K562 (cell line): ENCODE measurements around the gene PHETA1. TPM values are rescaled to one million over a fixed set of nuclear protein-coding genes. Genes with fewer than 3 reads are reported as not detected.

ENCODE experiments used
- ATF7 ChIP-seq: fragments of 450-650 bp; IDR thresholded peaks from 2 replicates; pipeline ENCODE4 v1.7.1; 2014; ENCODE audit warnings: mild to moderate bottlenecking, moderate library complexity
- CBX2 ChIP-seq: fragments of 200-600 bp; sonication (generic); IDR thresholded peaks from one replicate; pipeline ENCODE4 v1.6.1; 2012; ENCODE audit warnings: mild to moderate bottlenecking, low read length, inconsistent platforms; ENCODE audit not compliant: insufficient read depth, poor library complexity, severe bottlenecking
- GABPB1 ChIP-seq: sonication (generic); formaldehyde crosslinking; IDR thresholded peaks from 2 replicates; pipeline ENCODE4 v1.8.0; 2022; ENCODE audit warnings: mild to moderate bottlenecking, missing genetic modification reagents
- GABPB2 ChIP-seq: fragments of 250-450 bp; sonication (Bioruptor Pico); conservative IDR thresholded peaks from 2 replicates; pipeline ENCODE4 v1.5.1; 2021; ENCODE audit warnings: mild to moderate bottlenecking
- HDAC2 ChIP-seq: fragments of 450-650 bp; IDR thresholded peaks from 2 replicates; pipeline ENCODE4 v1.6.1; 2016; ENCODE audit warnings: mild to moderate bottlenecking
- HDAC6 ChIP-seq: IDR thresholded peaks from 2 replicates; pipeline ENCODE4 v1.6.1; 2012; ENCODE audit warnings: low read depth, mild to moderate bottlenecking, control low read depth, inconsistent platforms, low read length, moderate library complexity
- HNRNPH1 ChIP-seq: fragments of 200-400 bp; formaldehyde crosslinking; optimal IDR thresholded peaks from 2 replicates; pipeline ENCODE3; 2017; ENCODE audit warnings: low read depth, mild to moderate bottlenecking, low read length, moderate library complexity
- JUN ChIP-seq, 2 experiments: sonication (generic) in 1 of 2; formaldehyde crosslinking in 1 of 2; IDR thresholded peaks; 2 replicates each; pipeline versions ENCODE4 v1.6.1 to v1.8.0; 2012 to 2022; ENCODE audit warnings: borderline replicate concordance in 2 of 2, mild to moderate bottlenecking in 2 of 2, improper control_type of control experiment in 1 of 2, low read depth in 1 of 2, low read length in 1 of 2, missing genetic modification reagents in 1 of 2
- KLF6 ChIP-seq: fragments of 250-450 bp; sonication (Bioruptor Pico); IDR thresholded peaks from 2 replicates; pipeline ENCODE4 v1.4.0; 2020; ENCODE audit warnings: mild to moderate bottlenecking, moderate library complexity, borderline replicate concordance
- MECOM ChIP-seq: fragments of 250-450 bp; sonication (Bioruptor Pico); IDR thresholded peaks from 2 replicates; pipeline ENCODE4 v1.8.0; 2022; ENCODE audit warnings: inconsistent platforms
- MXD1 ChIP-seq: fragments of 250-450 bp; sonication (Bioruptor Pico); IDR thresholded peaks from 2 replicates; pipeline ENCODE4 v1.8.0; 2021; ENCODE audit warnings: borderline replicate concordance, mild to moderate bottlenecking, moderate library complexity; ENCODE audit not compliant: poor library complexity, severe bottlenecking
- PURB ChIP-seq: sonication (generic); formaldehyde crosslinking; IDR thresholded peaks from 2 replicates; pipeline ENCODE4 v1.9.0; 2021; ENCODE audit warnings: low read depth, mild to moderate bottlenecking, missing genetic modification reagents
- TAF7 ChIP-seq: fragments of 450-650 bp; IDR thresholded peaks from 2 replicates; pipeline ENCODE4 v1.6.1; 2016; ENCODE audit warnings: missing genetic modification characterization, missing compliant biosample characterization
- TARDBP ChIP-seq: fragments of 450-650 bp; IDR thresholded peaks from 2 replicates; pipeline ENCODE4 v1.6.1; 2016
- TRIM24 ChIP-seq, 2 experiments: fragments of 450-650 bp; IDR thresholded peaks; 2 replicates each; pipeline ENCODE4 v1.6.1; 2016
- TRIM28 ChIP-seq: fragments of 450-650 bp; IDR thresholded peaks from 2 replicates; pipeline ENCODE4 v1.6.1; 2017
- ZNF140 ChIP-seq: fragments of 250-450 bp; sonication (Bioruptor Pico); IDR thresholded peaks from 2 replicates; pipeline ENCODE4 v1.8.0; 2021; ENCODE audit warnings: moderate library complexity, mild to moderate bottlenecking, inconsistent platforms
- ZNF668 ChIP-seq: fragments of 250-450 bp; sonication (Bioruptor Pico); IDR thresholded peaks from 2 replicates; pipeline ENCODE4 v1.8.0; 2022; ENCODE audit warnings: mild to moderate bottlenecking, inconsistent platforms
- ZNF75A ChIP-seq: fragments of 450-650 bp; formaldehyde crosslinking; IDR thresholded peaks from 2 replicates; pipeline ENCODE4 v1.4.0; 2020; ENCODE audit warnings: mild to moderate bottlenecking
- polyA plus RNA-seq, 8 experiments: library from polyadenylated mRNA; depleted of rRNA in 4 of 8; stranded (reverse) in 5 of 8; unstranded in 3 of 8; fragments of >200 nt; fragmentation: Nextera tagmentation in 2 of 8; fragmentation: Illumina TruSeq in 1 of 8; extraction: Ambion mirVana in 2 of 8; extraction: Trizol in 1 of 8; gene quantifications; 2 replicates each; pipeline versions ENCODE4 v1.2.1 to v1.2.3, GENCODE V29; 2011 to 2014; ENCODE audit warnings: inconsistent platforms in 1 of 8, missing spikeins in 1 of 8
- total RNA-seq, 7 experiments: library from RNA; depleted of rRNA in 6 of 7; stranded (reverse); fragments of >200 nt in 6 of 7; fragmentation: Illumina TruSeq in 2 of 7; extraction: Trizol in 2 of 7; gene quantifications; 2 replicates each; pipeline versions ENCODE4 v1.2.1 to v1.2.3, GENCODE V29; 2011 to 2021; ENCODE audit warnings: low replicate concordance in 1 of 7
- TF ChIP-seq, protein P1 (sequence below), 2 experiments: fragments of 450-650 bp; IDR thresholded peaks; 2 replicates each; pipeline ENCODE4 v1.6.1; 2016; ENCODE audit warnings: mild to moderate bottlenecking in 2 of 2, borderline replicate concordance in 1 of 2, low read depth in 1 of 2, moderate library complexity in 1 of 2

PHETA1 gene
- total and polyA plus RNA-seq, 9 of the 15 experiments (the other 6 are each of a cell fraction or from before 2014, with no cell fraction given) = 0.03 to 12.4 (median 3.0) TPM

DNA sequence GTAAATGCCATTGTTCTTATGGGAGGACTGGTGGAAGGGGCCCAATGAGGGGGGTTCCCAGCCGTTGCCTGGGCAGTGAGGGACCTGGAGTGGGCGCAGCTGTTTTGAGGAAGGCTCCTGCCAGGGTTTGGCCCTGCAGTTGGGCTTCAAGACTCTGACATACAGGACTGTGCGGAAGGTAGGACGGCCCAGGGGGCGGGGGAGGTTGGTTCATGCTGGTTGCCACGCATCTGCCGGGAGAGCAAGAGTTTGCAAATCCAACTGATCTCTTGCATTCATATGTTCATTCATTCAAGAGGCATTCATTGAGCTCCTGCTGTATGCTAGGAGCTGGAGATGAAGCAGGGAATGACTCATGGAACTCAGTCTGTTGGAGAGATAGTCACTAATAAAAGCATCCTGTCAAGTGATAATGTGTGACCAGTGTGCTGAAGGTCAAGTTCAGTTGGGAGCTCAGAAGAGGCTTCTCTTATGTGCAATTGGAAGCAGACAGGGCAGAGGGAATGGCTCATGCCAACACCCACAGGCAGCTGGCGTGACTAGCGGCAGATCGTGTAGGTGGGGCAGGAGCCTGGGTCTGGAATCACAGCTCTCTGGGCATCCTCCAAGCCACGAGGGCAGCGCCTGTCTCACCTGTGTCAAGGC lies 44.7 kb upstream of the PHETA1 start (continued):
- TF ChIP-seq TRIM28 (no peak), HDAC2 (no peak), GABPB2 (CRISPR knock-in tag) (no peak), ATF7 (no peak), JUN (IDR thresholded peaks at IDR 0.05; ENCODE audit: borderline replicate concordance, low read depth, low read length) (peak; percentile 9; the same call in 1 of the 2 replicates), JUN (CRISPR knock-in tag; IDR thresholded peaks at IDR 0.05; ENCODE audit: borderline replicate concordance) (no peak), GABPB1 (CRISPR knock-in tag) (0 out of 2 replicates have a peak, but pooled peaks have one; percentile 16), TARDBP (no peak), PURB (CRISPR knock-in tag) (no peak), ZNF668 (no peak), HDAC6 (no peak), ZNF75A (CRISPR knock-in tag) (no peak), MECOM (CRISPR knock-in tag) (no peak), CBX2 (no peak), ZNF140 (CRISPR knock-in tag) (no peak), HNRNPH1 (no peak), TRIM24 (IDR thresholded peaks at IDR 0.05) (no peak), TAF7 (tag) (no peak), KLF6 (CRISPR knock-in tag) (no peak), MXD1 (CRISPR knock-in tag) (no peak)
- TF ChIP-seq, protein P1, sequence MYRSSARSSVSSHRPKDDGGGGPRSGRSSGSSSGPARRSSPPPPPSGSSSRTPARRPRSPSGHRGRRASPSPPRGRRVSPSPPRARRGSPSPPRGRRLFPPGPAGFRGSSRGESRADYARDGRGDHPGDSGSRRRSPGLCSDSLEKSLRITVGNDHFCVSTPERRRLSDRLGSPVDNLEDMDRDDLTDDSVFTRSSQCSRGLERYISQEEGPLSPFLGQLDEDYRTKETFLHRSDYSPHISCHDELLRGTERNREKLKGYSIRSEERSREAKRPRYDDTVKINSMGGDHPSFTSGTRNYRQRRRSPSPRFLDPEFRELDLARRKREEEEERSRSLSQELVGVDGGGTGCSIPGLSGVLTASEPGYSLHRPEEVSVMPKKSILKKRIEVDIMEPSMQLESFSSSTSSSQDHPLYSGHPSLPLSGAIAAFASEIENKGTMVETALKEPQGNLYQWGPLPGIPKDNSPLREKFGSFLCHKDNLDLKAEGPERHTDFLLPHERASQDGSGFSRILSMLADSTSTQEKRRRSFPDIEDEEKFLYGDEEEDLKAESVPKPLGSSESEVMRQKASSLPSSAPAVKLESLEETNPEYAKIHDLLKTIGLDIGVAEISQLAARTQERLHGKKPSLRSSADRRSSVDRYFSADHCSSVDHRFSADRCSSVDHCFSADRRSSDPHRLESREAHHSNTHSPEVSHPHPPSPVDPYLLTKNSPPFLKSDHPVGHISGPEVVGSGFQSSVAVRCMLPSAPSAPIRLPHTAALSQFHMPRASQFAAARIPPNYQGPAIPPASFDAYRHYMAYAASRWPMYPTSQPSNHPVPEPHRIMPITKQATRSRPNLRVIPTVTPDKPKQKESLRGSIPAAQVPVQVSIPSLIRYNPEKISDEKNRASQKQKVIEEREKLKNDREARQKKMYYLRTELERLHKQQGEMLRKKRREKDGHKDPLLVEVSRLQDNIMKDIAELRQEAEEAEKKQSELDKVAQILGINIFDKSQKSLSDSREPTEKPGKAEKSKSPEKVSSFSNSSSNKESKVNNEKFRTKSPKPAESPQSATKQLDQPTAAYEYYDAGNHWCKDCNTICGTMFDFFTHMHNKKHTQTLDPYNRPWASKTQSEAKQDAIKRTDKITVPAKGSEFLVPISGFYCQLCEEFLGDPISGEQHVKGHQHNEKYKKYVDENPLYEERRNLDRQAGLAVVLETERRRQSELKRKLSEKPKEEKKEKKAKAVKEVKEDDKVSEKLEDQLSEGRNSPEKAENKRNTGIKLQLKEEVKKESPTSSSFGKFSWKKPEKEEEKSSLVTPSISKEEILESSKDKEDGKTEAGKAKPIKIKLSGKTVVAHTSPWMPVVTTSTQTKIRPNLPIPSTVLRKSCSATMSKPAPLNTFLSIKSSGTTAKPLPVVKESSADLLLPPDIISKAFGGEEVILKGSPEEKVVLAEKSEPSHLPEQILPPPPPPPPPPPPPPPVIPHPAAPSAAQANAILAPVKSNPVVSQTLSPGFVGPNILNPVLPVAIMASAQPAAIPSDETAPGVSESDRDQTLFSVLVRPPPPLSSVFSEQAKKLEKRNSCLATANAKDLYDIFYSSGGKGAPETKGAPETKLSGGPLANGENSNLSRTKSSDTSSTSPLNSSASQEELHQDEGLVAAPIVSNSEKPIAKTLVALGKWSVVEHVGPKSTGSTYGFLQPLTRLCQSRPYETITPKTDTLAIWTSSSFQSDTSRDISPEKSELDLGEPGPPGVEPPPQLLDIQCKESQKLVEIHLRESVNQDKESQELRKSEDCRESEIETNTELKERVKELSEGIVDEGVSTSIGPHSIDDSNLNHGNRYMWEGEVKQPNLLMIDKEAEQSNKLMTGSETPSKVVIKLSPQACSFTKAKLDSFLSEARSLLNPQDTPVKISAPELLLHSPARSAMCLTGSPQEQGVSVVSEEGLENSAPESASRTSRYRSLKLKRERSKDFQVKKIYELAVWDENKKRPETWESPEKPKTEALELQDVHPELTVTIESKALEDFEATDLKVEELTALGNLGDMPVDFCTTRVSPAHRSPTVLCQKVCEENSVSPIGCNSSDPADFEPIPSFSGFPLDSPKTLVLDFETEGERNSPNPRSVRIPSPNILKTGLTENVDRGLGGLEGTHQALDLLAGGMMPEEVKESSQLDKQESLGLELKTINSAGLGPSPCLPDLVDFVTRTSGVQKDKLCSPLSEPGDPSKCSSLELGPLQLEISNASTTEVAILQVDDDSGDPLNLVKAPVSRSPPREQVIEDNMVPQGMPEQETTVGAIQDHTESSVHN (IDR thresholded peaks at IDR 0.05; ENCODE audit: borderline replicate concordance in 1 of 2, low read depth in 1 of 2) = no peak
